K562 (cell line): ENCODE measurements around the gene PRR20C. TPM values are rescaled to one million over a fixed set of nuclear protein-coding genes. Genes with fewer than 3 reads are reported as not detected.

Experiments used
- ATAC-seq: fragments of 200-7000 bp; cut with Tn5 transposase; 3 replicates; pipeline ENCODE4 v1.9.1; 2020; ENCODE audit warnings: moderate library complexity
- BruUV-seq: library from RNA; stranded (reverse); fragments of 400-500 nt; replicated peaks from 2 replicates; lab custom pipeline; 2021; lab: Mats Ljungman, UMichigan
- CTCF ChIA-PET: fragments of 300-600 bp; formaldehyde crosslinking; extraction: SDS; loops from one replicate; lab custom pipeline; 2021; ENCODE audit warnings: low intra/inter-chr PET ratio; lab: Yijun Ruan, JAX
- POLR2A ChIA-PET: fragments of 300-600, 350-650 bp; sonication (Branson Sonifier 250); formaldehyde crosslinking; extraction: SDS; loops from one replicate; lab custom pipeline; 2021; ENCODE audit warnings: antibody characterized with exemption, inconsistent platforms; lab: Yijun Ruan, JAX
- DNase-seq, 4 experiments: peaks; one replicate each; pipeline versions ENCODE4 v3.0.0 to v3.0.0-alpha.2; 2011 to 2018; ENCODE audit warnings: low spot score in 3 of 4, mixed read lengths in 3 of 4; ENCODE audit errors: extremely low read depth in 1 of 4
- FAIRE-seq: peaks from 2 replicates; lab custom pipeline; 2011; peaks lifted over from hg19 to GRCh38; lab: Jason Lieb, UNC
- H2AFZ ChIP-seq: 2 replicates; pipeline ENCODE4 v1.6.0; 2011; ENCODE audit warnings: low read depth, low read length, control low read depth, inconsistent platforms
- H3K27ac ChIP-seq: fragments of 200-600 bp; 3 replicates; pipeline ENCODE4 v1.8.0; 2011; ENCODE audit warnings: low read depth, mild to moderate bottlenecking, control low read depth, inconsistent platforms, low read length, moderate library complexity, mixed read lengths; ENCODE audit errors: extremely low read depth
- H3K27me3 ChIP-seq, 2 experiments: fragments of 300-600 bp in 1 of 2; 2 replicates in 1 of 2; 3 replicates in 1 of 2; pipeline versions ENCODE4 v1.6.0 to v1.8.0; 2011; ENCODE audit warnings: inconsistent platforms in 2 of 2, low read length in 2 of 2, mild to moderate bottlenecking in 1 of 2, mixed read lengths in 1 of 2, moderate library complexity in 1 of 2; ENCODE audit not compliant: control insufficient read depth in 2 of 2, insufficient read depth in 2 of 2
- H3K36me3 ChIP-seq: fragments of 300-600 bp; 3 replicates; pipeline ENCODE4 v1.8.0; 2011; ENCODE audit warnings: mild to moderate bottlenecking, low read length, inconsistent platforms; ENCODE audit not compliant: control insufficient read depth, insufficient read depth
- H3K4me1 ChIP-seq, 2 experiments: fragments of 200-600 bp in 1 of 2; replicated peaks in 1 of 2; 2 replicates in 1 of 2; 3 replicates in 1 of 2; pipeline versions ENCODE4 v1.5.1 to v1.8.0; 2011; ENCODE audit warnings: inconsistent platforms in 2 of 2, low read length in 2 of 2, mild to moderate bottlenecking in 1 of 2, mixed read lengths in 1 of 2, moderate library complexity in 1 of 2; ENCODE audit not compliant: control insufficient read depth in 2 of 2, insufficient read depth in 2 of 2
- H3K4me2 ChIP-seq: 2 replicates; pipeline ENCODE4 v1.6.1; 2011; ENCODE audit warnings: low read length, control low read depth, inconsistent platforms, mixed read lengths; ENCODE audit not compliant: insufficient read depth
- H3K4me3 ChIP-seq: fragments of 200-600 bp; sonication (generic), shearing (Covaris generic); 2 replicates; pipeline ENCODE4 v1.5.1; 2016; ENCODE audit warnings: control low read depth, inconsistent platforms
- H3K79me2 ChIP-seq: fragments of 200-600 bp; 3 replicates; pipeline ENCODE4 v1.8.0; 2011; ENCODE audit warnings: low read length, inconsistent platforms; ENCODE audit not compliant: control insufficient read depth, insufficient read depth
- H3K9ac ChIP-seq, 2 experiments: 2 replicates each; pipeline versions ENCODE4 v1.6.0 to v1.6.1; 2011; ENCODE audit warnings: low read depth in 2 of 2, low read length in 2 of 2, control low read depth in 1 of 2, inconsistent platforms in 1 of 2, mild to moderate bottlenecking in 1 of 2, mixed read lengths in 1 of 2; ENCODE audit not compliant: insufficient read depth in 1 of 2
- H3K9me1 ChIP-seq: one replicate; pipeline ENCODE4 v1.6.0; 2011; ENCODE audit warnings: inconsistent platforms, mild to moderate bottlenecking, low read length, moderate library complexity; ENCODE audit not compliant: control insufficient read depth, insufficient read depth
- H3K9me3 ChIP-seq: replicated peaks from 2 replicates; pipeline ENCODE4 v1.5.1; 2011; ENCODE audit warnings: low read depth, low read length, inconsistent platforms; ENCODE audit not compliant: control insufficient read depth, insufficient read depth
- H4K20me1 ChIP-seq: replicated peaks from 2 replicates; pipeline ENCODE4 v1.6.1; 2011; ENCODE audit warnings: low read length, inconsistent platforms, mixed read lengths; ENCODE audit not compliant: control insufficient read depth, insufficient read depth
- CCAR2 ChIP-seq: fragments of 200-400 bp; formaldehyde crosslinking; IDR thresholded peaks from 2 replicates; pipeline ENCODE4 v1.6.1; 2017; ENCODE audit warnings: mild to moderate bottlenecking, low read depth, low read length
- MYC ChIP-seq, 2 experiments: fragments of 250-450 bp in 1 of 2; sonication (Bioruptor Pico) in 1 of 2; IDR thresholded peaks; 2 replicates each; pipeline versions ENCODE4 v1.5.1 to v1.6.1; 2012 to 2021; ENCODE audit warnings: low read depth in 2 of 2, borderline replicate concordance in 1 of 2, improper control_type of control experiment in 1 of 2, low read length in 1 of 2, mild to moderate bottlenecking in 1 of 2, moderate library complexity in 1 of 2
- RBM14 ChIP-seq: fragments of 200-400 bp; formaldehyde crosslinking; IDR thresholded peaks from 2 replicates; pipeline ENCODE4 v1.6.1; 2018; ENCODE audit warnings: low read depth, mild to moderate bottlenecking, low read length, moderate library complexity, borderline replicate concordance; ENCODE audit not compliant: insufficient read depth
- RFX7 ChIP-seq: fragments of 250-450 bp; sonication (Bioruptor Pico); IDR thresholded peaks from 2 replicates; pipeline ENCODE4 v1.5.1; 2021; ENCODE audit warnings: mild to moderate bottlenecking
- TBP ChIP-seq: optimal IDR thresholded peaks from 2 replicates; pipeline ENCODE3; 2011; ENCODE audit warnings: low read depth, low read length, improper control_type of control experiment
- WGBS: fragments of 100-300 bp; shearing (Covaris generic); methylation state at CpG from one replicate; pipeline ENCODE4 v1.1.6; 2016; ENCODE audit warnings: low coverage, mixed read lengths; ENCODE audit not compliant: insufficient coverage; ENCODE audit errors: missing lambda C conversion rate; 5-methylcytosine and 5-hydroxymethylcytosine counted together
- in situ Hi-C: fragments of 300-500 bp; cut with MboI; formaldehyde crosslinking; loops from 4 replicates; pipeline ENCODE4 v1.15.0; 2018; ENCODE audit warnings: inconsistent platforms, mixed read lengths
- intact Hi-C: fragments of 100-400 bp; cut with micrococcal nuclease; formaldehyde crosslinking; loops from 2 replicates; pipeline ENCODE4 v1.14.2; 2022
- polyA plus RNA-seq, 8 experiments: library from polyadenylated mRNA; depleted of rRNA in 4 of 8; stranded (reverse) in 5 of 8; unstranded in 3 of 8; fragments of >200 nt; fragmentation: Nextera tagmentation in 2 of 8; fragmentation: Illumina TruSeq in 1 of 8; extraction: Ambion mirVana in 2 of 8; extraction: Trizol in 1 of 8; gene quantifications; 2 replicates each; pipeline versions ENCODE4 v1.2.1 to v1.2.3, GENCODE V29; 2011 to 2014; ENCODE audit warnings: inconsistent platforms in 1 of 8, missing spikeins in 1 of 8
- total RNA-seq, 7 experiments: library from RNA; depleted of rRNA in 6 of 7; stranded (reverse); fragments of >200 nt in 6 of 7; fragmentation: Illumina TruSeq in 2 of 7; extraction: Trizol in 2 of 7; gene quantifications; 2 replicates each; pipeline versions ENCODE4 v1.2.1 to v1.2.3, GENCODE V29; 2011 to 2021; ENCODE audit warnings: low replicate concordance in 1 of 7
- TF ChIP-seq, protein P1 (sequence below): sonication (generic); formaldehyde crosslinking; IDR thresholded peaks from 2 replicates; pipeline ENCODE4 v1.8.0; 2023; ENCODE audit warnings: missing genetic modification reagents, mild to moderate bottlenecking, borderline replicate concordance
- TF ChIP-seq, protein P2 (sequence below): sonication (generic); formaldehyde crosslinking; IDR thresholded peaks from 2 replicates; pipeline ENCODE4 v1.8.0; 2022; ENCODE audit warnings: mild to moderate bottlenecking, missing genetic modification reagents

The PRR20C gene
- total and polyA plus RNA-seq, 9 of the 15 experiments (the other 6 are each of a cell fraction or from before 2014, with no cell fraction given), result not detected

GRCh38 chr13:57128909-57129308 lies 25.0 kb upstream of the PRR20C start (continued):
- no peak for TF ChIP-seq RBM14
- TF ChIP-seq, all 486 proteins: peak for 0

DNA sequence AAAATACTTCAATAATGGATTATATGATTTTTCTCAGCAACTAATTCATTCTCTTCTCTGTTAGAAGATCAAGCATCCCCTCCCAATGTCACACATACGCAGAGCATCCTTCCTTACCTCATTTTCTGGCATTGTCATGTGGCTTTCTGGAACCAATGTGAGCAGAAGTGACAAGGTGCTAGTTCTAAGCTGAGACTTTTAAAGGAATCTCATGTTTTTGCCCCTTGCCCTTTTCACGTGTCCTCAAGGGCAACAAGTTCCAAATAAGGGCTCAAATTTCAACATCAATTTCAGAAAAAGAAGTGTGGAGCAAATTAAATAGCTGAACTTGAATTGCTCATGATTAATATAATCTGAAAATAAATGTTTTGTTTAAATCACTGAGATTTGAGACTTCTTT lies 17.8 kb upstream of the PRR20C start:
- no peak for FAIRE-seq
- Histone ChIP-seq H3K4me1 (no peaks in the 10 kb centered on the region), H3K9me3 (no peaks in the 10 kb centered on the region), H3K9ac (no peak overlapping the region), H3K27me3 (no peaks in the 10 kb centered on the region), H3K27ac (no peak overlapping the region), H3K4me2 (no peak overlapping the region), H3K79me2 (no peaks in the 10 kb centered on the region), H3K36me3 (no peaks in the 10 kb centered on the region), H3K4me3 (no peak overlapping the region), H4K20me1 (no peaks in the 10 kb centered on the region), H3K9me1 (no peaks in the 10 kb centered on the region), H2AFZ (no peak overlapping the region)
- WGBS, result 0% methylated on average over 2 of the region's 2 CpGs
- DNase-seq, result no peak
- no peak for ATAC-seq
- POLR2A ChIA-PET, result no interaction called here
- intact Hi-C loops, result no loop called here
- CTCF ChIA-PET, result no interaction called here
- TF ChIP-seq, protein P1, sequence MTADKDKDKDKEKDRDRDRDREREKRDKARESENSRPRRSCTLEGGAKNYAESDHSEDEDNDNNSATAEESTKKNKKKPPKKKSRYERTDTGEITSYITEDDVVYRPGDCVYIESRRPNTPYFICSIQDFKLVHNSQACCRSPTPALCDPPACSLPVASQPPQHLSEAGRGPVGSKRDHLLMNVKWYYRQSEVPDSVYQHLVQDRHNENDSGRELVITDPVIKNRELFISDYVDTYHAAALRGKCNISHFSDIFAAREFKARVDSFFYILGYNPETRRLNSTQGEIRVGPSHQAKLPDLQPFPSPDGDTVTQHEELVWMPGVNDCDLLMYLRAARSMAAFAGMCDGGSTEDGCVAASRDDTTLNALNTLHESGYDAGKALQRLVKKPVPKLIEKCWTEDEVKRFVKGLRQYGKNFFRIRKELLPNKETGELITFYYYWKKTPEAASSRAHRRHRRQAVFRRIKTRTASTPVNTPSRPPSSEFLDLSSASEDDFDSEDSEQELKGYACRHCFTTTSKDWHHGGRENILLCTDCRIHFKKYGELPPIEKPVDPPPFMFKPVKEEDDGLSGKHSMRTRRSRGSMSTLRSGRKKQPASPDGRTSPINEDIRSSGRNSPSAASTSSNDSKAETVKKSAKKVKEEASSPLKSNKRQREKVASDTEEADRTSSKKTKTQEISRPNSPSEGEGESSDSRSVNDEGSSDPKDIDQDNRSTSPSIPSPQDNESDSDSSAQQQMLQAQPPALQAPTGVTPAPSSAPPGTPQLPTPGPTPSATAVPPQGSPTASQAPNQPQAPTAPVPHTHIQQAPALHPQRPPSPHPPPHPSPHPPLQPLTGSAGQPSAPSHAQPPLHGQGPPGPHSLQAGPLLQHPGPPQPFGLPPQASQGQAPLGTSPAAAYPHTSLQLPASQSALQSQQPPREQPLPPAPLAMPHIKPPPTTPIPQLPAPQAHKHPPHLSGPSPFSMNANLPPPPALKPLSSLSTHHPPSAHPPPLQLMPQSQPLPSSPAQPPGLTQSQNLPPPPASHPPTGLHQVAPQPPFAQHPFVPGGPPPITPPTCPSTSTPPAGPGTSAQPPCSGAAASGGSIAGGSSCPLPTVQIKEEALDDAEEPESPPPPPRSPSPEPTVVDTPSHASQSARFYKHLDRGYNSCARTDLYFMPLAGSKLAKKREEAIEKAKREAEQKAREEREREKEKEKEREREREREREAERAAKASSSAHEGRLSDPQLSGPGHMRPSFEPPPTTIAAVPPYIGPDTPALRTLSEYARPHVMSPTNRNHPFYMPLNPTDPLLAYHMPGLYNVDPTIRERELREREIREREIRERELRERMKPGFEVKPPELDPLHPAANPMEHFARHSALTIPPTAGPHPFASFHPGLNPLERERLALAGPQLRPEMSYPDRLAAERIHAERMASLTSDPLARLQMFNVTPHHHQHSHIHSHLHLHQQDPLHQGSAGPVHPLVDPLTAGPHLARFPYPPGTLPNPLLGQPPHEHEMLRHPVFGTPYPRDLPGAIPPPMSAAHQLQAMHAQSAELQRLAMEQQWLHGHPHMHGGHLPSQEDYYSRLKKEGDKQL (CRISPR knock-in tag), result no peak
- TF ChIP-seq, protein P2, sequence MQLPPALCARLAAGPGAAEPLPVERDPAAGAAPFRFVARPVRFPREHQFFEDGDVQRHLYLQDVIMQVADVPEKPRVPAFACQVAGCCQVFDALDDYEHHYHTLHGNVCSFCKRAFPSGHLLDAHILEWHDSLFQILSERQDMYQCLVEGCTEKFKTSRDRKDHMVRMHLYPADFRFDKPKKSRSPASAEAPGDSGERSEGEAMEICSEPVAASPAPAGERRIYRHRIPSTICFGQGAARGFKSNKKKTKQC (CRISPR knock-in tag), result no peak
- TF ChIP-seq CCAR2, result no peak
- TF ChIP-seq RFX7 (CRISPR knock-in tag), result no peak
- TF ChIP-seq MYC (IDR thresholded peaks at IDR 0.05; ENCODE audit: low read depth, low read length), result no peak
- no peak for TF ChIP-seq MYC (CRISPR knock-in tag; IDR thresholded peaks at IDR 0.05; ENCODE audit: borderline replicate concordance, low read depth)
- no peak for TF ChIP-seq TBP
- no TSS peak for BruUV-seq
- in situ Hi-C loops, result no loop called here
